RWPE1 (cell line): ENCODE data around the gene EPS8L2.

Source experiments
- CTCF ChIA-PET: fragments of 350-600 bp; sonication (Branson Sonifier 250); formaldehyde crosslinking; extraction: SDS; loops from one replicate; lab custom pipeline; 2021; lab: Yijun Ruan, JAX
- POLR2A ChIA-PET: fragments of 400-600 bp; formaldehyde crosslinking; extraction: SDS; loops from one replicate; lab custom pipeline; 2020; ENCODE audit warnings: antibody characterized with exemption; ENCODE audit not compliant: low non-redundant PET; lab: Yijun Ruan, JAX
- DNase-seq: peaks from one replicate; pipeline ENCODE4 v3.0.0; 2012; ENCODE audit warnings: low spot score
- H3K27ac ChIP-seq: fragments of 450-650 bp; 2 replicates; pipeline ENCODE4 v1.5.1; 2017
- CTCF ChIP-seq: fragments of 450-650 bp; conservative IDR thresholded peaks from 2 replicates; pipeline ENCODE4 v1.5.1; 2017; ENCODE audit warnings: low read depth, mild to moderate bottlenecking

Gene EPS8L2

GRCh38 chr11:699753-700152 lies 6.3 kb upstream of the EPS8L2 start:
- TF ChIP-seq CTCF, result no peak
- no peak for DNase-seq
- ChIA-PET POLR2A (no interaction called here), CTCF (interaction anchor here (0.7 kb wide), 1 partner anchor 1433 kb away, joined by 3 read pairs; no protein-coding TSS in a partner anchor)
- peak overlapping the region; percentile 97 for H3K27ac ChIP-seq

- TF ChIP-seq CTCF, result no peak
- peak overlapping the region; percentile 97 for H3K27ac ChIP-seq
- no peak for DNase-seq
- ChIA-PET POLR2A (no interaction called here), CTCF (interaction anchor here (0.5 to 0.9 kb wide), 2 partner anchors 21 to 99 kb away, joined by 3 to 4 read pairs; no protein-coding TSS in a partner anchor)
Measured at GRCh38 chr11:701741-702461, 4.1 kb upstream of the EPS8L2 start.

- DNase-seq, result no peak
- H3K27ac ChIP-seq, result peak overlapping the region; percentile 97
- no peak for TF ChIP-seq CTCF
- POLR2A ChIA-PET, result no interaction called here
- CTCF ChIA-PET, result interaction anchor here (0.5 to 1.3 kb wide), 3 partner anchors 20 to 412 kb away, joined by 3 to 5 read pairs (median 3); no protein-coding TSS in a partner anchor
Measured at GRCh38 chr11:702462-703461, 3.3 kb upstream of the EPS8L2 start.

- no peak for TF ChIP-seq CTCF
- peak overlapping the region; percentile 97 for H3K27ac ChIP-seq
- DNase-seq, result no peak
- ChIA-PET CTCF (interaction anchor here (0.5 to 1.3 kb wide), 2 partner anchors 19 to 413 kb away, joined by 3 to 5 read pairs; no protein-coding TSS in a partner anchor), POLR2A (no interaction called here)
Measured at GRCh38 chr11:703506-703905, 2.5 kb upstream of the EPS8L2 start.

- ChIA-PET POLR2A (interaction anchor here (0.5 to 0.6 kb wide), 3 partner anchors 14 to 342 kb away, joined by 3 to 7 read pairs (median 5); no protein-coding TSS in a partner anchor), CTCF (interaction anchor here (0.6 to 1.3 kb wide), 3 partner anchors 19 to 183 kb away, joined by 4 to 5 read pairs (median 4); no protein-coding TSS in a partner anchor)
- no peak for TF ChIP-seq CTCF
- peak overlapping the region; percentile 97 for H3K27ac ChIP-seq
- DNase-seq, result no peak
Measured at GRCh38 chr11:704228-704674, 1.8 kb upstream of the EPS8L2 start.
